Measurements from ENCODE around the gene RSU1.

DNA sequence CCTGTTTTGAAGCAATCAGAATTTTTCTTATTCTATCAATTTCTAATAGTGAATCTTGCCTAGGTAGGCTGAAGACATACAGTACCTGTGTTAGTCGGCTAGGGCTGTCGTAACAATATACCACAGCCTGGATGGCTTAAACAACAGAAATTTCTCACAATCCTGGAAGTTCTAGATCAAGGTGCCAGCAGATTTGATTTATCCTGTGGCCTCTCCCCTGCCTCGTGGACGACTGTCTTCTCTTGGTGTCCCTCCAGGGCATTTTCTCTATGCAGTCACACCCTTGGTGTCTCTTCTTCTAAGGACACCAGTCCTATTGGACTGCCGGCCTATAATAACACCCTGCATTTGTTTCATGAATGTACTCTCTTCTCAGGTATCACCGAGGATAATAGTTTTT, 1.8 kb upstream of the RSU1 start:
- TF ChIP-seq, protein P1, sequence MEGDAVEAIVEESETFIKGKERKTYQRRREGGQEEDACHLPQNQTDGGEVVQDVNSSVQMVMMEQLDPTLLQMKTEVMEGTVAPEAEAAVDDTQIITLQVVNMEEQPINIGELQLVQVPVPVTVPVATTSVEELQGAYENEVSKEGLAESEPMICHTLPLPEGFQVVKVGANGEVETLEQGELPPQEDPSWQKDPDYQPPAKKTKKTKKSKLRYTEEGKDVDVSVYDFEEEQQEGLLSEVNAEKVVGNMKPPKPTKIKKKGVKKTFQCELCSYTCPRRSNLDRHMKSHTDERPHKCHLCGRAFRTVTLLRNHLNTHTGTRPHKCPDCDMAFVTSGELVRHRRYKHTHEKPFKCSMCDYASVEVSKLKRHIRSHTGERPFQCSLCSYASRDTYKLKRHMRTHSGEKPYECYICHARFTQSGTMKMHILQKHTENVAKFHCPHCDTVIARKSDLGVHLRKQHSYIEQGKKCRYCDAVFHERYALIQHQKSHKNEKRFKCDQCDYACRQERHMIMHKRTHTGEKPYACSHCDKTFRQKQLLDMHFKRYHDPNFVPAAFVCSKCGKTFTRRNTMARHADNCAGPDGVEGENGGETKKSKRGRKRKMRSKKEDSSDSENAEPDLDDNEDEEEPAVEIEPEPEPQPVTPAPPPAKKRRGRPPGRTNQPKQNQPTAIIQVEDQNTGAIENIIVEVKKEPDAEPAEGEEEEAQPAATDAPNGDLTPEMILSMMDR (conservative IDR thresholded peaks at IDR 0.05) = no peak
- TF ChIP-seq ZFX (IDR thresholded peaks at IDR 0.05) = no peak

Measured in C4-2B (cell line).